Smooth muscle cell (in vitro differentiated cells): ENCODE results near the gene POU2AF1. TPM values are rescaled to one million over a fixed set of nuclear protein-coding genes. Genes with fewer than 3 reads are reported as not detected.

Experiments
- DNase-seq: peaks from one replicate; lab custom pipeline; 2025; ENCODE audit not compliant: unreplicated experiment; lab: John Stamatoyannopoulos, UW
- H2AFZ ChIP-seq: fragments of 200-600 bp; sonication (generic); 2 replicates; pipeline ENCODE4 v1.6.0; 2016; ENCODE audit warnings: antibody characterized with exemption, low read depth, mild to moderate bottlenecking
- H3F3A ChIP-seq: fragments of 200-600 bp; sonication (generic); 2 replicates; pipeline ENCODE4 v1.6.0; 2017; ENCODE audit warnings: antibody characterized with exemption, low read depth
- H3K27ac ChIP-seq: fragments of 200-600 bp; sonication (generic); 2 replicates; pipeline ENCODE4 v1.5.1; 2016; ENCODE audit warnings: low read depth, mild to moderate bottlenecking
- H3K27me3 ChIP-seq: fragments of 200-600 bp; sonication (generic); 2 replicates; pipeline ENCODE4 v1.6.1; 2016; ENCODE audit warnings: low read depth, mild to moderate bottlenecking
- H3K36me3 ChIP-seq: fragments of 200-600 bp; sonication (generic); 2 replicates; pipeline ENCODE4 v1.5.1; 2016; ENCODE audit warnings: low read depth
- H3K4me1 ChIP-seq: fragments of 200-600 bp; sonication (generic); 2 replicates; pipeline ENCODE4 v1.5.1; 2016; ENCODE audit warnings: low read depth
- H3K4me2 ChIP-seq: fragments of 200-600 bp; sonication (generic); 2 replicates; pipeline ENCODE4 v1.6.0; 2016; ENCODE audit warnings: mild to moderate bottlenecking
- H3K4me3 ChIP-seq: fragments of 200-600 bp; sonication (generic); 2 replicates; pipeline ENCODE4 v1.5.1; 2016; ENCODE audit warnings: mild to moderate bottlenecking
- H3K79me2 ChIP-seq: fragments of 200-600 bp; sonication (generic); 2 replicates; pipeline ENCODE4 v1.6.0; 2016; ENCODE audit warnings: low read depth, mild to moderate bottlenecking
- H3K9ac ChIP-seq: fragments of 200-600 bp; sonication (generic); 2 replicates; pipeline ENCODE4 v1.6.0; 2016; ENCODE audit warnings: low read depth
- H3K9me3 ChIP-seq: fragments of 200-600 bp; sonication (generic); replicated peaks from 2 replicates; pipeline ENCODE4 v1.5.1; 2016; ENCODE audit warnings: low read depth
- H4K20me1 ChIP-seq: fragments of 200-600 bp; sonication (generic); 2 replicates; pipeline ENCODE4 v1.6.0; 2016; ENCODE audit warnings: low read depth
- CTCF ChIP-seq: fragments of 200-600 bp; sonication (generic); IDR thresholded peaks from 2 replicates; pipeline ENCODE4 v1.5.1; 2017; ENCODE audit warnings: borderline replicate concordance, mild to moderate bottlenecking, antibody characterized with exemption; ENCODE audit not compliant: insufficient read depth, poor library complexity, severe bottlenecking
- WGBS: methylation state at CpG from one replicate; pipeline ENCODE4 v1.1.7; 2016; ENCODE audit warnings: low lambda C conversion rate; 5-methylcytosine and 5-hydroxymethylcytosine counted together
- polyA plus RNA-seq: library from polyadenylated mRNA; unstranded; fragments of >200 nt; fragmentation: Nextera tagmentation; extraction: Ambion mirVana; gene quantifications from 2 replicates; pipeline ENCODE4 v1.2.1, GENCODE V29; 2016
- total RNA-seq: library from RNA; depleted of rRNA; stranded (reverse); fragments of >200 nt; gene quantifications from 2 replicates; pipeline ENCODE4 v1.2.3, GENCODE V29; 2014

POU2AF1 gene
- total and polyA plus RNA-seq, 2 experiments from 2014 or later, result not detected

- no peak overlapping the region for H3K9ac ChIP-seq
- no peaks in the 10 kb centered on the region for H3K27me3 ChIP-seq
- 88% methylated on average over 18 of the region's 18 CpGs for WGBS
Measured at GRCh38 chr11:111357150-111358037, 21.7 kb downstream of the POU2AF1 start.

GRCh38 chr11:111356660-111357048, 22.4 kb downstream of the POU2AF1 start:
- Histone ChIP-seq H3F3A (no peaks in the 10 kb centered on the region), H3K9ac (no peak overlapping the region), H3K27ac (no peak overlapping the region), H3K9me3 (no peaks in the 10 kb centered on the region), H3K36me3 (no peaks in the 10 kb centered on the region), H3K79me2 (no peaks in the 10 kb centered on the region), H3K4me2 (no peak overlapping the region), H3K27me3 (no peaks in the 10 kb centered on the region), H4K20me1 (no peaks in the 10 kb centered on the region), H2AFZ (no peak overlapping the region), H3K4me3 (no peak overlapping the region), H3K4me1 (no peaks in the 10 kb centered on the region)
- TF ChIP-seq CTCF, result no peak
- 80% methylated on average over 3 of the region's 3 CpGs for WGBS
- DNase-seq, result no peak

More at GRCh38 chr11:111357150-111358037, 21.7 kb downstream of the POU2AF1 start:
- Histone ChIP-seq H3K4me2 (no peak overlapping the region), H3K36me3 (no peaks in the 10 kb centered on the region), H3K79me2 (no peaks in the 10 kb centered on the region), H3K4me1 (no peaks in the 10 kb centered on the region), H3K27ac (no peak overlapping the region), H2AFZ (no peak overlapping the region), H3K4me3 (no peak overlapping the region), H3K9me3 (no peaks in the 10 kb centered on the region), H4K20me1 (no peaks in the 10 kb centered on the region), H3F3A (no peaks in the 10 kb centered on the region)
- no peak for TF ChIP-seq CTCF
- DNase-seq, result no peak

- no peak overlapping the region for H3K4me2 ChIP-seq
- no peak overlapping the region for H2AFZ ChIP-seq
- DNase-seq, result no peak
- H3K27ac ChIP-seq, result no peak overlapping the region
- WGBS, result 69% methylated on average over 5 of the region's 5 CpGs
- no peak overlapping the region for H3K9ac ChIP-seq
- H3K79me2 ChIP-seq, result no peaks in the 10 kb centered on the region
- no peaks in the 10 kb centered on the region for H4K20me1 ChIP-seq
- H3K36me3 ChIP-seq, result no peaks in the 10 kb centered on the region
- no peak overlapping the region for H3K4me3 ChIP-seq
- no peak for TF ChIP-seq CTCF
- no peaks in the 10 kb centered on the region for H3F3A ChIP-seq
- no peaks in the 10 kb centered on the region for H3K4me1 ChIP-seq
- no peaks in the 10 kb centered on the region for H3K27me3 ChIP-seq
- H3K9me3 ChIP-seq, result no peaks in the 10 kb centered on the region
Measured at GRCh38 chr11:111355956-111356659, 23.0 kb downstream of the POU2AF1 start.
